ENCODE data around the gene DNAH9. TPM values are rescaled to one million over a fixed set of nuclear protein-coding genes. Genes with fewer than 3 reads are reported as not detected.

Gene DNAH9
- total RNA-seq, 2 donors from 2014 or later = not detected

GRCh38 chr17:11601661-11602060 lies 3.4 kb downstream of the DNAH9 start:
- Histone ChIP-seq H3K27ac (no peak overlapping the region), H3K4me3 (no peak overlapping the region), H3K36me3 (no peaks in the 10 kb centered on the region), H3K4me1 (ENCODE audit: control insufficient read depth in 1 of 2, low read depth in 2 of 2) (peaks cover 0 to 8% of the 10 kb centered on the region in 2 donors), H3K9me3 (no peaks in the 10 kb centered on the region), H3K27me3 (replicated peaks; ENCODE audit: insufficient read depth) (no peaks in the 10 kb centered on the region)
- TF ChIP-seq CTCF (IDR thresholded peaks at IDR 0.05) = no peak
- DNase-seq (ENCODE audit: low spot score) (no peak), ATAC-seq (ENCODE audit: insufficient number of reproducible peaks, low FRiP score, low read depth) (no peak)

- Histone ChIP-seq H3K27me3 (replicated peaks; ENCODE audit: insufficient read depth) (no peaks in the 10 kb centered on the region), H3K27ac (no peak overlapping the region), H3K9me3 (no peaks in the 10 kb centered on the region), H3K4me1 (ENCODE audit: control insufficient read depth in 1 of 2, low read depth in 2 of 2) (no peaks in the 10 kb centered on the region), H3K4me3 (no peak overlapping the region), H3K36me3 (no peaks in the 10 kb centered on the region)
- ATAC-seq (ENCODE audit: insufficient number of reproducible peaks, low FRiP score, low read depth) (no peak), DNase-seq (ENCODE audit: low spot score) (no peak)
- no peak for TF ChIP-seq CTCF (IDR thresholded peaks at IDR 0.05)
Observed at GRCh38 chr17:11608396-11608795, 10.1 kb downstream of the DNAH9 start.

- no peak overlapping the region for H3K27ac ChIP-seq
Observed at GRCh38 chr17:11610999-11611566, 12.8 kb downstream of the DNAH9 start.

GRCh38 chr17:11612956-11613355 lies 14.7 kb downstream of the DNAH9 start:
- TF ChIP-seq CTCF (IDR thresholded peaks at IDR 0.05) = no peak
- no peaks in the 10 kb centered on the region for H3K27me3 ChIP-seq (replicated peaks; ENCODE audit: insufficient read depth)
- no peaks in the 10 kb centered on the region for H3K4me1 ChIP-seq (ENCODE audit: control insufficient read depth in 1 of 2, low read depth in 2 of 2)
- no peaks in the 10 kb centered on the region for H3K9me3 ChIP-seq
- ATAC-seq (ENCODE audit: insufficient number of reproducible peaks, low FRiP score, low read depth) (no peak), DNase-seq (ENCODE audit: low spot score) (no peak)
- H3K36me3 ChIP-seq = no peaks in the 10 kb centered on the region
- no peak overlapping the region for H3K27ac ChIP-seq
- no peak overlapping the region for H3K4me3 ChIP-seq

More at GRCh38 chr17:11610999-11611566, 12.8 kb downstream of the DNAH9 start:
- Histone ChIP-seq H3K9me3 (no peaks in the 10 kb centered on the region), H3K36me3 (no peaks in the 10 kb centered on the region), H3K4me1 (ENCODE audit: control insufficient read depth in 1 of 2, low read depth in 2 of 2) (no peaks in the 10 kb centered on the region), H3K4me3 (no peak overlapping the region), H3K27me3 (replicated peaks; ENCODE audit: insufficient read depth) (no peaks in the 10 kb centered on the region)
- no peak for DNase-seq (ENCODE audit: low spot score)
- TF ChIP-seq CTCF (IDR thresholded peaks at IDR 0.05) = no peak
- no peak for ATAC-seq (ENCODE audit: insufficient number of reproducible peaks, low FRiP score, low read depth)

- no peak for ATAC-seq (ENCODE audit: insufficient number of reproducible peaks, low FRiP score, low read depth)
- no peak for TF ChIP-seq CTCF (IDR thresholded peaks at IDR 0.05)
- Histone ChIP-seq H3K36me3 (no peaks in the 10 kb centered on the region), H3K27me3 (replicated peaks; ENCODE audit: insufficient read depth) (no peaks in the 10 kb centered on the region), H3K27ac (no peak overlapping the region), H3K4me1 (ENCODE audit: control insufficient read depth in 1 of 2, low read depth in 2 of 2) (no peaks in the 10 kb centered on the region), H3K9me3 (no peaks in the 10 kb centered on the region), H3K4me3 (no peak overlapping the region)
- DNase-seq (ENCODE audit: low spot score) = no peak
Observed at GRCh38 chr17:11618861-11619566, 20.7 kb downstream of the DNAH9 start.
